IMR-90 (cell line): Measurements from ENCODE around the gene UVSSA. TPM values are rescaled to one million over a fixed set of nuclear protein-coding genes. Genes with fewer than 3 reads are reported as not detected.

Experiments used
- ATAC-seq: fragments of 200-7000 bp; cut with Tn5 transposase; 2 replicates; pipeline ENCODE4 v1.9.1; 2020; ENCODE audit warnings: low read depth, mild to moderate bottlenecking, moderate library complexity
- BruUV-seq: library from RNA; stranded (reverse); fragments of 400-500 nt; replicated peaks from 2 replicates; lab custom pipeline; 2021; lab: Mats Ljungman, UMichigan
- CTCF ChIA-PET: fragments of 300-600 bp; formaldehyde crosslinking; extraction: SDS; loops from one replicate; lab custom pipeline; 2021; ENCODE audit warnings: antibody characterized with exemption; lab: Yijun Ruan, JAX
- POLR2A ChIA-PET: fragments of 300-600 bp; sonication (Branson Sonifier 250); formaldehyde crosslinking; loops from one replicate; lab custom pipeline; 2022; ENCODE audit warnings: antibody characterized with exemption; ENCODE audit not compliant: unreplicated experiment; lab: Charles Lee
- DNase-seq: peaks from one replicate; pipeline ENCODE4 v3.0.0; 2013
- H2AFZ ChIP-seq: replicated peaks from 2 replicates; pipeline ENCODE3; 2013; ENCODE audit warnings: low read length, mild to moderate bottlenecking; ENCODE audit not compliant: poor library complexity
- H2AK5ac ChIP-seq: 2 replicates; pipeline ENCODE4 v1.6.1; 2013; ENCODE audit warnings: low read depth, low read length, inconsistent platforms
- H2AK9ac ChIP-seq: replicated peaks from 2 replicates; pipeline ENCODE3; 2013; ENCODE audit warnings: mild to moderate bottlenecking, low read depth, low read length, moderate library complexity; ENCODE audit not compliant: poor library complexity
- H2BK120ac ChIP-seq: 2 replicates; pipeline ENCODE4 v1.6.1; 2013; ENCODE audit warnings: low read depth, low read length, inconsistent platforms
- H2BK15ac ChIP-seq: 3 replicates; pipeline ENCODE4 v1.6.1; 2013; ENCODE audit warnings: low read depth, low read length, inconsistent platforms
- H2BK20ac ChIP-seq: 2 replicates; pipeline ENCODE4 v1.6.1; 2013; ENCODE audit warnings: low read depth, mild to moderate bottlenecking, inconsistent platforms, low read length, moderate library complexity
- H2BK5ac ChIP-seq: 2 replicates; pipeline ENCODE4 v1.6.1; 2013; ENCODE audit warnings: mild to moderate bottlenecking, low read depth, low read length, inconsistent platforms; ENCODE audit not compliant: poor library complexity, severe bottlenecking
- H3K14ac ChIP-seq: replicated peaks from 2 replicates; pipeline ENCODE4 v1.6.1; 2013; ENCODE audit warnings: low read depth, low read length, inconsistent platforms
- H3K18ac ChIP-seq: 2 replicates; pipeline ENCODE4 v1.6.1; 2013; ENCODE audit warnings: low read depth, low read length, control low read depth
- H3K23ac ChIP-seq: 2 replicates; pipeline ENCODE4 v1.6.1; 2013; ENCODE audit warnings: low read depth, low read length, inconsistent platforms
- H3K27ac ChIP-seq: 2 replicates; pipeline ENCODE4 v1.5.1; 2013; ENCODE audit warnings: mild to moderate bottlenecking, control low read depth, low read length; ENCODE audit not compliant: insufficient read depth
- H3K27me3 ChIP-seq: 2 replicates; pipeline ENCODE4 v1.6.1; 2013; ENCODE audit warnings: low read length; ENCODE audit not compliant: control insufficient read depth, insufficient read depth
- H3K36me3 ChIP-seq: 2 replicates; pipeline ENCODE4 v1.6.1; 2013; ENCODE audit warnings: low read length, mixed read lengths; ENCODE audit not compliant: control insufficient read depth, insufficient read depth
- H3K4ac ChIP-seq: 2 replicates; pipeline ENCODE4 v1.6.1; 2013; ENCODE audit warnings: low read depth, low read length, inconsistent platforms
- H3K4me1 ChIP-seq: 2 replicates; pipeline ENCODE4 v1.6.1; 2013; ENCODE audit warnings: low read length, mixed read lengths; ENCODE audit not compliant: control insufficient read depth, insufficient read depth
- H3K4me2 ChIP-seq: 2 replicates; pipeline ENCODE4 v1.6.1; 2013; ENCODE audit warnings: low read depth, mild to moderate bottlenecking, control low read depth, low read length, moderate library complexity
- H3K4me3 ChIP-seq: 2 replicates; pipeline ENCODE4 v1.5.1; 2013; ENCODE audit warnings: low read depth, mild to moderate bottlenecking, control low read depth, low read length, moderate library complexity; ENCODE audit not compliant: insufficient read depth
- H3K56ac ChIP-seq: 2 replicates; pipeline ENCODE4 v1.6.1; 2013; ENCODE audit warnings: low read length, inconsistent platforms; ENCODE audit not compliant: insufficient read depth; ENCODE audit errors: extremely low read depth
- H3K79me1 ChIP-seq, 2 experiments: 2 replicates each; pipeline ENCODE4 v1.6.1; 2013; ENCODE audit warnings: low read length in 2 of 2, inconsistent platforms in 1 of 2, low read depth in 1 of 2
- H3K9ac ChIP-seq: 2 replicates; pipeline ENCODE4 v1.6.1; 2013; ENCODE audit warnings: low read depth, low read length, control low read depth
- H3K9me1 ChIP-seq: 2 replicates; pipeline ENCODE4 v1.6.1; 2013; ENCODE audit warnings: low read length, inconsistent platforms; ENCODE audit not compliant: insufficient read depth
- H3K9me3 ChIP-seq: 2 replicates; pipeline ENCODE4 v1.6.1; 2013; ENCODE audit warnings: low read length; ENCODE audit not compliant: control insufficient read depth, insufficient read depth
- H4K20me1 ChIP-seq: 2 replicates; pipeline ENCODE4 v1.6.1; 2013; ENCODE audit warnings: low read length, inconsistent platforms; ENCODE audit not compliant: insufficient read depth
- H4K5ac ChIP-seq: 2 replicates; pipeline ENCODE4 v1.6.1; 2013; ENCODE audit warnings: mild to moderate bottlenecking, low read depth, low read length, control low read depth
- H4K8ac ChIP-seq, 2 experiments: 2 replicates each; pipeline ENCODE4 v1.6.1; 2013; ENCODE audit warnings: low read depth in 2 of 2, low read length in 2 of 2, control low read depth in 1 of 2, inconsistent platforms in 1 of 2
- H4K91ac ChIP-seq: 2 replicates; pipeline ENCODE4 v1.6.1; 2013; ENCODE audit warnings: low read depth, low read length, inconsistent platforms; ENCODE audit not compliant: insufficient read depth
- BHLHE40 ChIP-seq: fragments of 150-350 bp; IDR thresholded peaks from 2 replicates; pipeline ENCODE4 v1.6.1; 2016; ENCODE audit warnings: mild to moderate bottlenecking, low read depth, low read length
- CEBPB ChIP-seq: IDR thresholded peaks from 2 replicates; pipeline ENCODE4 v1.6.1; 2012; ENCODE audit warnings: low read depth, low read length, improper control_type of control experiment
- MAFK ChIP-seq: IDR thresholded peaks from 2 replicates; pipeline ENCODE4 v1.6.1; 2012; ENCODE audit warnings: low read depth, low read length, improper control_type of control experiment
- MXI1 ChIP-seq: IDR thresholded peaks from 2 replicates; pipeline ENCODE4 v1.6.1; 2012; ENCODE audit warnings: low read depth, mild to moderate bottlenecking, low read length, moderate library complexity, borderline replicate concordance
- WGBS, 2 experiments: methylation state at CpG; one replicate each; pipeline versions ENCODE4 v1.1.5 to v1.1.7; 2013; ENCODE audit warnings: missing lambda C conversion rate in 2 of 2; ENCODE audit not compliant: insufficient read length in 1 of 2; ENCODE audit errors: extremely low coverage in 2 of 2; 5-methylcytosine and 5-hydroxymethylcytosine counted together
- dilution Hi-C: fragments of 300-500 bp; cut with HindIII; formaldehyde crosslinking; loops from one replicate; pipeline ENCODE4 v1.14.3; 2018; ENCODE audit warnings: low sequenced_read_pairs; ENCODE audit not compliant: unreplicated experiment
- in situ Hi-C: fragments of 300-500 bp; cut with MboI; formaldehyde crosslinking; loops from 3 replicates; pipeline ENCODE4 v1.14.3; 2019; ENCODE audit warnings: low sequenced_read_pairs, inconsistent platforms, mixed read lengths
- intact Hi-C: fragments of 100-400 bp; cut with micrococcal nuclease; formaldehyde crosslinking; loops from 2 replicates; pipeline ENCODE4 v1.10.0; 2022
- polyA plus RNA-seq, 3 experiments: library from polyadenylated mRNA; depleted of rRNA; stranded (reverse); fragments of >200 nt; gene quantifications; 2 replicates each; pipeline ENCODE4 v1.2.3, GENCODE V29; 2012; ENCODE audit warnings: low replicate concordance in 1 of 3
- total RNA-seq: library from RNA; depleted of rRNA; stranded (reverse); fragments of >200 nt; gene quantifications from 2 replicates; pipeline ENCODE4 v1.2.3, GENCODE V29; 2012

Gene UVSSA
- total and polyA plus RNA-seq, 2 of the 4 experiments (the other 2 are of a cell fraction) = 1.4 to 8.4 TPM

DNA sequence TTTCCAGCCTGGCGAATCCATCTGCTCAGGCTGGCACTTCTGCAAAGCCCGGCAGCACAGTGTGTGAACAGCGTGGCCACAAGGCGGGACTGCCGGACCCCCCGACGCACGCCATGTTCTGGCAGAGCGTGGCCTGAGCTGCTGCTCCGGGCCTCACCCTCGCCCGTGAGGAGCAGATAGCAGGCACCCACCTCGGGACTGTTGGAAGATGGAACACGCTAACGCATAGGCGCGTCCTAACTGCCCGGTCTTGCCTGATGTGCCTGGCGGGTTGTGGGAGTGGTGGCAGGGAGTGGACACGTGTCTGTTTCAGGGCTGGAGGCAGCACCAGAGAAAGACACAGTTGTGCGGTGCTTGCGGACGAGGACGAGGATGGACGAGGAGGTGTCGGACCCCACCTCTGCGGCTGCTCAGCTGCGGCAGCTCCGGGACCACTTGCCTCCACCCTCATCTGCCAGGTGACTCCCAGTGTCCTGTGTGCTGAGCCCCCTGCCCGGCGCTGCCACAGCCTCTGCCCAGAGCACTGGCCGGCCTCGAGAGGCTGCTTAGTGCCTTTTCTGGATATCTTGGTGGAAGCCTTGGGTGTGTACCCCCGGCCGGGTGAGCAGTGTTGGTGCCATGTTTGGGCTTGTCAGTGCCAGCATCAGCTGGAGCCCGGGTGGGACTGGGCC, 28.2 kb downstream of the UVSSA start:
- no peak overlapping the region for H3K14ac ChIP-seq
- H2BK120ac ChIP-seq = no peak overlapping the region
- no peak overlapping the region for H2AK5ac ChIP-seq
- H3K4me3 ChIP-seq = no peak overlapping the region
- intact Hi-C loops = no loop called here
- H3K79me1 ChIP-seq = no peaks in the 10 kb centered on the region
- ATAC-seq (no peak), DNase-seq (no peak)
- no peak overlapping the region for H2BK20ac ChIP-seq
- H2BK15ac ChIP-seq = no peak overlapping the region
- no peak overlapping the region for H3K4me2 ChIP-seq
- TF ChIP-seq MAFK (no peak), MXI1 (no peak), BHLHE40 (no peak), CEBPB (no peak)
- H3K9me1 ChIP-seq = no peaks in the 10 kb centered on the region; the same call in 1 of the 2 replicates
- H3K4ac ChIP-seq = no peak overlapping the region
- H3K23ac ChIP-seq = no peak overlapping the region
- dilution Hi-C loops = no loop called here
- no peak overlapping the region for H3K27ac ChIP-seq
- CTCF ChIA-PET = no interaction called here
- no peak overlapping the region for H3K56ac ChIP-seq
- POLR2A ChIA-PET = no interaction called here
- BruUV-seq = no TSS peak
- no peak overlapping the region for H2BK5ac ChIP-seq
- no peaks in the 10 kb centered on the region for H3K4me1 ChIP-seq
- no peak overlapping the region for H2AK9ac ChIP-seq
- no peaks in the 10 kb centered on the region; the same call in 1 of the 2 replicates for H3K9me3 ChIP-seq
- WGBS, 2 experiments = 94% methylated on average over 20 of the region's 36 CpGs; no CpG with 5 or more reads in 1 of the 2 experiments
- in situ Hi-C loops = no loop called here
- H3K9ac ChIP-seq = no peak overlapping the region
- no peaks in the 10 kb centered on the region for H3K27me3 ChIP-seq
- H4K20me1 ChIP-seq = no peaks in the 10 kb centered on the region
- peaks cover 34% of the 10 kb centered on the region for H3K36me3 ChIP-seq
- no peak overlapping the region for H3K18ac ChIP-seq
- no peak overlapping the region for H2AFZ ChIP-seq
- H4K8ac ChIP-seq = no peak overlapping the region
- H4K91ac ChIP-seq = no peak overlapping the region
- no peak overlapping the region for H4K5ac ChIP-seq
